Inferior parietal cortex (tissue), 1 donor: ENCODE results near the gene CUX1.
"Not testable (repeated sequence)": the region's sequence is repeated elsewhere in the genome, so short reads cannot be mapped to it uniquely, and the experiment has no call there.

Experiments used
- DNase-seq: peaks from one replicate; pipeline ENCODE4 v3.0.0-alpha.2; 2016; ENCODE audit errors: extremely low spot score

The CUX1 gene

GRCh38 chr7:101849314-101849713 lies 31.9 kb downstream of the CUX1 start:
- not testable (repeated sequence) for DNase-seq

GRCh38 chr7:101852364-101852763 lies 34.9 kb downstream of the CUX1 start:
- DNase-seq = not testable (repeated sequence)

- DNase-seq = no peak
Observed at GRCh38 chr7:101853684-101854083, 36.3 kb downstream of the CUX1 start.

GRCh38 chr7:101854084-101854865 lies 36.8 kb downstream of the CUX1 start:
- DNase-seq = no peak

GRCh38 chr7:101856473-101857357 lies 39.3 kb downstream of the CUX1 start:
- peak; percentile 57 for DNase-seq

- DNase-seq = no peak
Observed at GRCh38 chr7:101857358-101857811, 40.0 kb downstream of the CUX1 start.

GRCh38 chr7:101858437-101859385 lies 41.3 kb downstream of the CUX1 start:
- DNase-seq = no peak

- DNase-seq = no peak
Observed at GRCh38 chr7:101859411-101860106, 42.1 kb downstream of the CUX1 start.

GRCh38 chr7:101860316-101861217 lies 43.1 kb downstream of the CUX1 start:
- DNase-seq = no peak

GRCh38 chr7:101861218-101861775 lies 43.9 kb downstream of the CUX1 start:
- no peak for DNase-seq

- DNase-seq = no peak
Observed at GRCh38 chr7:101862280-101863220, 45.1 kb downstream of the CUX1 start.

- no peak for DNase-seq
Observed at GRCh38 chr7:101863598-101863997, 46.2 kb downstream of the CUX1 start.

- DNase-seq = no peak
Observed at GRCh38 chr7:101864039-101864438, 46.6 kb downstream of the CUX1 start.

GRCh38 chr7:101865031-101865430 lies 47.6 kb downstream of the CUX1 start:
- DNase-seq = no peak

GRCh38 chr7:101865455-101865854 lies 48.0 kb downstream of the CUX1 start:
- no peak for DNase-seq

GRCh38 chr7:101866328-101866727 lies 48.9 kb downstream of the CUX1 start:
- DNase-seq = no peak

GRCh38 chr7:101867265-101867664 lies 49.8 kb downstream of the CUX1 start:
- no peak for DNase-seq

GRCh38 chr7:101867681-101868080 lies 50.3 kb downstream of the CUX1 start:
- DNase-seq = not testable (repeated sequence)
